Erythroblast (primary cell): Measurements from ENCODE around the gene SPAG16.

Source experiments
- GATA1 ChIP-seq: IDR thresholded peaks from 2 replicates; pipeline ENCODE4 v1.6.1; 2011; ENCODE audit warnings: low read depth, mild to moderate bottlenecking, control low read depth, low read length, moderate library complexity
- POLR2A ChIP-seq: IDR thresholded peaks from 2 replicates; pipeline ENCODE4 v1.6.1; 2011; ENCODE audit warnings: mild to moderate bottlenecking, low read length

DNA sequence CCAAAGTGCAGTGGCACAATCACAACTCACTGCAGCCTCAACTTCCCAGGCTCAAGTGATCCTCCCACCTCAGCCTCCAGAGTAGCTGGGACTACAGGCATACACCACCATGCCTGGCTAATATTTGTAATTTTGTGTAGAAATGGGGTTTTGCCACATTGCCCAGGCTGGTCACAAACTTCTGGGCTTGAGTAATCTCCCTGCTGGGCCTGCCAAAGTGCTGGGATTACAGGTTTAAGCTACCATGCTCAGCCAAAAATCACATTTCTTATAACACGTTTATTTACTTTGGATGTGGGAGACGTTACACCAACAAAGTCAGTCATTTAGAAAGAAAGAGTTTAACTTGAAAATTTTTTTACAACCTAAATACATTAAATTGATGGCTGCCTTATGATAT lies 917.6 kb downstream of the SPAG16 start:
- TF ChIP-seq POLR2A (no peak), GATA1 (no peak)
